ENCODE data around the gene SPANXC.
"Not testable (repeated sequence)": the region's sequence is repeated elsewhere in the genome, so short reads cannot be mapped to it uniquely, and the experiment has no call there.

SPANXC gene, protein sequence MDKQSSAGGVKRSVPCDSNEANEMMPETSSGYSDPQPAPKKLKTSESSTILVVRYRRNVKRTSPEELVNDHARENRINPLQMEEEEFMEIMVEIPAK

DNA sequence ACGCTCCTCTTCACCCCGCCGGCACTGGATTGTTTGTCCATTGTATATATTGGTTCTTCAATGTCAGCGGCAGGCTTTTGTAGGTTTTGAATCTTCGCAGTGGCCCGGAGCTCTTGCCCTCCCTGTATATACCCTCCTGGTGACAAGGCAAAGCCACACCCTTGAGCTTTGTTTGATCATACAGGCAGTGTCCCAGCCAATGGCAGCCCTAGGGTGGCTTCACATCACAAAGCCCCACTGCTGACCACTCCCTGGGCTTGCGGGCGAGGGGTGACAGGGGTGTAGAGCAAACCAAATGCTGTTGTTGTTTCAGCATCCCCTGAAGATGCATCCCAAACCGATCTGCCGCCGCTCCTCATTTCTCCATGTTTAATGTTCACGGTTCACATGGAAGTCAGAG is at the start of gene SPANXC:
Gene SPANXC (minus strand): TSS at position 101 of the 400 bp plus-strand sequence. CDS start 60 bp downstream, at position 41.
- not testable (repeated sequence) for DNase-seq (ENCODE audit: low read depth)

DNA sequence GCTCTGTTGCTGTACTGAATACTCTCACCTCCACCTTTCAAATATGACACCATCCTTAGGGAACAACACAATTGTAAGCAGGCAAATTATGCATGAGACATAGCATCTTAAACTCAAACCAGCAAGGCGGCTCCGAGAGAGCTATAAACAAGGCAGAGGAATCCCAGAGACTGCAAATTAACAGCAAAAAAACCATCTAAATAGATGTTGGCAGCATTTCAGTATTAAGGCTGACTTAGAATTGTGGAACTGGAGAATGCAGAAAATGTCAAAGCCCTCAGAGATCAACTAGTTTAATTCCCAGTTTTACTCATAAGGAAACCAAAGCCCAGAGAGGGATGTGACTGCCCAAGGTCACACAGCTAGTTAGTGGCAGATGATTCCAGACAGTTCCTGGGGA is 37.2 kb upstream of the SPANXC start:
- no peak for DNase-seq (ENCODE audit: low read depth)

DNA sequence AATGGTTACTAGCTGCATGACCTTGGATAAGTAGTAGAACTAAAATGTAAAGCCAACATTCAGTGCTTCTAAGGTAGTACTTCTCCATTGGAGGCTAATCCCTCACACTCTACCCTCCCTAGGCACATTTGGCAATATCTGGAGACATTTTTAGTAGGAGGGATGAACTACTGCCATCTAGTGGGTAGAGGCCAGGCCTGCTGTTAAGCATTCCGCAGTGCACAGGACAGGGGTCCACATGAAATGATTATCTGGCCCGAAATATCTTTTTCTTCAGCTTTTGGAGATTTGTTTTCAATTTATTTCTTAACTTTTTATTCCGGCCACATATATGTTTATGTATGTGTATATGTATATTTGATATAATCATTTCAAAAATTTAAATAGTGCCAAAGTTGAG is 36.0 kb upstream of the SPANXC start:
- no peak for DNase-seq (ENCODE audit: low read depth)

DNA sequence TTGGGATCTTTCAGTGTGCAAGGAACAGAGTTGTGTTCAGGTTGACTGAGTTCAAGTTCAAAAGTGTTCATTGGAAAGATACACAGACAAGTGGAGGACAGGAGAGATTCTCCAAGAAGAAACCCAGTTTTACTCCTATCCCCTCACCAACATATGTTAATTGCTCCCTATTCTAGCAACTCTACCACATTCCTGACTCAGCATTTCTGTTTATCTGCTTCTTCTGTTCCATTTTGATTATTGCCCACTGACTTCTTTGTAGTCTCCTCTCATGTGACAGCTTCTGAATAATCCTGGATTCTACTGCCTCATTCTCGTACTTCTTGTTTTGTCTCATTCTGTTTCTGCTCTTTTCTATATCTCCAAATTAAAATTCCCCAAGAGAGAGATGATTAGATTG is 15.8 kb upstream of the SPANXC start:
- DNase-seq (ENCODE audit: low read depth) = no peak

DNA sequence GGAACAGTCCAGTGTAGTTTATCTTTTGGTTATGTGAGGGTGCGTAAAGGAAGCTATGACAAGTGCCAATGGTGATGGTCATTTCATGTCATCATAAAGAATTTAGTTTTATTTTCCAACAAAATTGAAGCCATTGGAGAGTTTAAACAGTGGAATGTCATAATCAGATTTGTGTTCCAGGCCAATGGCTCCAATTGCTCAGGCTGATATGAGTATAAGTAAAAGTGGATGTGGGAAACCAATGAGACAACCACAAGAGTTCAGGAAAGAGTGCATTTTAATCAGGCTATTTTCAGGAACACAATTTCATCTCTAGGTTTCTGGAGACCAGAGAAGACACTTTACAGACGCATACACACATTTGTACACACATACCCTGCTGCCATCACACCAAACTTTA is 20.7 kb downstream of the SPANXC start:
- DNase-seq (ENCODE audit: low read depth) = no peak

DNA sequence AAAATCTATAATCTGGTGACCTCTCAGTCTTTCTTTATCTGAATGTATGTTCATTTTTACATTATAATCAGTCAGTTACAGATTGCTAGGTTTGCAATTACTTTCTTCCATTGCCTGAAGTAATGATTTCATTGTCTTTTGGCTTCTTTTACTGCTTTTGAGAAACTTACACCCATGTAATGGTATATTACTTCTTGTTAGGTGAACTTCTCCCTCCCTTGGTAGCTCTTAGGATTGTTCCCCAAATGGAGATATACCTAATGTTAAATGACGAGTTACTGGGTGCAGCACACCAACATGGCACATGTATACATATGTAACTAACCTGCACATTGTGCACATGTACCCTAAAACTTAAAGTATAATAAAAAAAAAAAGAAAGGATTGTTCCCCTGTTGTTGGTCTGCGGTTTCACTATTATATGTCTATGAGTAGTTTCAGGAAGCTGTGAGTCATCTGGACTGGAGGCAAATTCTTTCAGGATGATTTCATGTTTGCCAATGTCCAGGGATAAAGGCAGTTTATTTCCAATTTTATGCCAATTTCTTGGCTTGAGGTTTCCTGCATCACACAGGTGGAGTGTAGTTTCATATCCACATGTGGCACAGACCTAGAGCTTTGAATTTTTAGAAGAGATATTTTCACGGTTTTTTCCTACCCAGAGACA is 21.8 kb downstream of the SPANXC start:
- no peak for DNase-seq (ENCODE audit: low read depth)

DNA sequence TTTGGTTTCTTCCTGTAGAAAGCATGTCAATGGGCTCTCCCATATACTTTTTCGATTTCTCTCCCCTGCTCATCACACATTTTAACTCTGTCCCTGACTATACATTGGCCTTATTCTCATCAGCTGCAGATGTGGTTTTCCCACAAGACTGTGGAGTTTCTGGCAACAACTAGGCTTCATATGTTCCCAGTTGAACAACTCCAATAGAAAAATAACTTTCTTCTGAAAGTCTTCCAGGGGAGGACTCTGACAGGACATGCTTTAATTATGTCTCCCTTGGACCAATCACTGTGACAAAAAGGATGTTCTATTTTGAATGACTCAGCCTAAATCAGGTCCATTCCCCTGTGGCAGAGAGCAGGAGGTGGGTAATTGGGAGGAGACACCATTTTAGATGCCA is 28.1 kb downstream of the SPANXC start:
- DNase-seq (ENCODE audit: low read depth) = no peak

DNA sequence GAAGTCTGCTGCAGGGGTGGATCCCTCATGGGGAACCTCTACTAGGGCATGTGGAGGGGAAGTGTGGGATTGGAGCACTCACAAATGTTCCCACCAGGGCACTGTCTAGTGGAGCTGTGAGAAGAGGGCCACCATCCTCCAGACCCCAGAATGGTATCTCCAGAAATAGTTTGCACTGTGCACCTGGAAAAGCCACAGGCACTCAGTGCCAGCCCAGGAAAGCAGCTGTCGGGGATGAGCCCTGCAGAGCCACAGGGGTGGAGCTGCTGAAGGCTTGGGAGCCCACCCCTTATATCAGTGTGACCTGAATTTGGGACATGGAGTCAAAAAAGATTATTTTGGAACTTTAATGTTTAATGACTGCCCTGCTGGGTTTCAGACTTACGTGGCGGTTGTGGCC is 40.4 kb downstream of the SPANXC start:
- DNase-seq (ENCODE audit: low read depth) = no peak

All from activated T-helper 9 cell treated with anti-CD3 and anti-CD28 coated beads, Interleukin-2, amount 50 U/mL, for 16 hours (primary cell).